Hindlimb muscle (tissue), 1 donor: ENCODE results near the gene CELA3A. TPM values are rescaled to one million over a fixed set of nuclear protein-coding genes. Genes with fewer than 3 reads are reported as not detected.
"Not testable (repeated sequence)": the region's sequence is repeated elsewhere in the genome, so short reads cannot be mapped to it uniquely, and the experiment has no call there.

Source experiments
- DNase-seq: peaks from one replicate; pipeline ENCODE4 v3.0.0-alpha.2; 2013
- polyA plus RNA-seq: library from polyadenylated mRNA; unstranded; fragments of 120-200 nt; gene quantifications from one replicate; pipeline ENCODE4 v1.2.1, GENCODE V29; 2013; ENCODE audit not compliant: insufficient read length

The CELA3A gene
- polyA plus RNA-seq, 1 donor: not detected

- not testable (repeated sequence) for DNase-seq
Measured at GRCh38 chr1:21982122-21982521, 19.3 kb upstream of the CELA3A start.

DNA sequence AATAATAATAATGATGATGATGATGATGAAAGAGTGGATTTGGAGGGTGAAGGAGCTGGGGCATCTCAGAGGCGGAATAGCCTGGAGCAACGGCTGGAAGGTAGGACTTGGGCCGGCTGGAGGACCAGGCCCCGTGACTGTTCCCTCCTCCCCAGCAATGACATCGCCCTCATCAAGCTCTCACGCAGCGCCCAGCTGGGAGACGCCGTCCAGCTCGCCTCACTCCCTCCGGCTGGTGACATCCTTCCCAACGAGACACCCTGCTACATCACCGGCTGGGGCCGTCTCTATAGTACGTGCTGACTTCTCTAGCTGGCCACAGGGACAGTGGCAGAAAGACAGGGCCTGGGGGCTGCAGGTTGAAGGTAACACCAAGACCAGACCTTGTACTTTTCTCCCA lies 17.9 kb upstream of the CELA3A start:
- DNase-seq: not testable (repeated sequence)

- DNase-seq: not testable (repeated sequence)
Measured at GRCh38 chr1:21985893-21986292, 15.6 kb upstream of the CELA3A start.

DNA sequence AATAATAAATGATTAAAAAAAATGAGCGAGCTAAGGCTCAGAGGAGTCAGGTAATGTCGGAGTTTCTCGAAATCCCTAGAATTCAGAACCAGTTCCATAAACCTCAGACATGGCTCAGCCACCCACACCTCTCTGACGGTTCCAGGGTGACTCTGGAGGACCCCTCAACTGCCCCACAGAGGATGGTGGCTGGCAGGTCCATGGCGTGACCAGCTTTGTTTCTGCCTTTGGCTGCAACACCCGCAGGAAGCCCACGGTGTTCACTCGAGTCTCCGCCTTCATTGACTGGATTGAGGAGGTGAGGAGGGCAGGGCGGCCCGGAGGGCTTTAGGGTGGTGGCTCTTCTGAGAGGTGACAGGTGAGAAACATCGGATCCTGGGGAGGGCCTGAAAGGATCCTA lies 15.1 kb upstream of the CELA3A start:
- DNase-seq: not testable (repeated sequence)

DNA sequence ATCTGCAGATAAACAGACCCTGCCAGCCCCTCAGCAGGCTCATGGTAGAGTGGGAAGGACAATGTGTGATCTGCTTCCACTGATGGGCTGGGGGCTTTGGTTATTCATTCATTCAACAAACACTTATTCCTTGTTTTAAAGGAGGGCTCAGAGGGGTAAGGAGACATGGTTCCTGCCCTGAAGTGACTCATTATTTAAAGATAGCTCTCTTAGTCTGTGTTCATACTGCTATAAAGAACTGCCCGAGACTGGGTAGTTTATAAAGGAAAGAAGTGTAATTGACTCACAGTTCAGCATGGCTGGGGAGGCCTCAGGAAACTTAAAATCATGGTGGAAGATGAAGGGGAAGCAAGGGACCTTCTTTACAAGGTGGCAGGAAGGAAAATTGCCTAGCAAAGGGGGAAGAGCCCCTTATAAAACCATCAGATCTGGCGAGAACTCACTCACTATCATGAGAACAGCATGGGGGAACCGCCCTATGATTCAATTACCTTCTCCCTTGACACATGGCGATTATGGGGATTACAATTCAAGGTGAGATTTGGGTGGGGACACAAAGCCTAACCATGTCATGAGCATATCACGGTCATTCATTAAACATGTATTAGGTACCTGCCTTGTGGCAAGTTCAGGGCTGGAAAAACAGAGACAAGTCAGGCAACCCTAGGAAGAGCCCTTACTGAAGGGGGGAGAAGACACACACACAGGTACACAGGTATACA lies 11.6 kb upstream of the CELA3A start:
- DNase-seq: not testable (repeated sequence)

DNA sequence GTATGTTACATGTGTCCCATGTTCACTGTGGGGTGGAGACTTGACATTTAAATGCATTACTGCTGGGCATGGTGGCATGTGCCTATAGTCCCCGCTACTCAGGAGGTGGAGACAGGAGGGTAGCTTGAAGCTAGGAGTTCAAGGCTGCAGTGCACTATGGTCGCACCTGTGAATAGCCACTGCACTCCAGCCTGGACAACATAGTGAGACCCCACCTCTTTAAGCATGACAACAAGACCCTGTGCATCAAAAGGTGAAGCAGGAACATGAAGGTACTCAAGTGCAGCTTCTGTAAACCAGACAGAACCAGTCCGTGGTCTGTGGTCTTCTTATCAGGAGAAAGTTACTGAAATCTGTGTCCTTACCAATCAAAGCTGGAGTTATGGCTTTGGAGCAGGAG lies 9.3 kb upstream of the CELA3A start:
- not testable (repeated sequence) for DNase-seq

- DNase-seq: not testable (repeated sequence)
Measured at GRCh38 chr1:21994716-21995115, 6.7 kb upstream of the CELA3A start.

- DNase-seq: not testable (repeated sequence)
Measured at GRCh38 chr1:21996663-21996970, 4.8 kb upstream of the CELA3A start.

- not testable (repeated sequence) for DNase-seq
Measured at GRCh38 chr1:21997891-21998623, 3.4 kb upstream of the CELA3A start.

- not testable (repeated sequence) for DNase-seq
Measured at GRCh38 chr1:21998624-21999294, 2.7 kb upstream of the CELA3A start.

- not testable (repeated sequence) for DNase-seq
Measured at GRCh38 chr1:21999645-22000044, 1.8 kb upstream of the CELA3A start.

- not testable (repeated sequence) for DNase-seq
Measured at GRCh38 chr1:22002461-22002860, 1.0 kb downstream of the CELA3A start.

DNA sequence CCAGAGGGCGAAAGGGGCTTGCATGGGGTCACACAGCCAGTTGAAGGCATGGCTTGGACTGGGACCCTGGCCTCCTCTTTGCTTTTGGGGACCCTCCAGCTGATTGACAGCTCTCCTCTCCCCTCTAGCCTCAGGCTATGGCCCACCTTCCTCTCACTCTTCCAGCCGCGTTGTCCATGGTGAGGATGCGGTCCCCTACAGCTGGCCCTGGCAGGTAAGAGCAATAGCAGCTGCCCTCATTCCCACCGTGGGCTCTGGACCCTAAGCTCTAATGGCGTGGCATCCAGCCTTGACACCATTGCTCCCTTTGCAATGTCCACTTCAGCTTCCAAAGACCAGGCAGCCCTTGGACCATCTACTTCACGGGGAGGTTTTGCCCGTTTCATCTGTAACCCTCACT lies 1.4 kb downstream of the CELA3A start:
- DNase-seq: not testable (repeated sequence)

DNA sequence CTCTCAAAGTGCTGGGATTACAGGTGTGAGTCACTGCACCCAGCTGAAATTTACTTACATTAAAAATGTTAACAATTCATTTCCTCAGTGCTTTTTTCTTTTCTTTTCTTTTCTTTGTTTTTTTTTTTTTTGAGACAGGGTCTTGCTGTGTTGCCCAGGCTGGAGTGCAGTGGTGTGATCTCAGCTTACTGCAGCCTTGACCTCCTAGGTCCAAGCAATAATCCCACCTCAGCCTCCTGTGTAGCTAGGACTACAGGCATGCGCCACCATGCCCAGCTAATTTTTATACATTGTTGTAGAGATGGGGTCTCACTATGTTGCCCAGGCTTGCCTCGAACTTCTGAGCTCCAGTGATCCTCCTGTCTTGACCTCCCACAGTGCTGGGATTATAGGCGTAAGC lies 2.5 kb downstream of the CELA3A start:
- not testable (repeated sequence) for DNase-seq

GRCh38 chr1:22005261-22006149 lies 4.0 kb downstream of the CELA3A start:
- DNase-seq: not testable (repeated sequence)

DNA sequence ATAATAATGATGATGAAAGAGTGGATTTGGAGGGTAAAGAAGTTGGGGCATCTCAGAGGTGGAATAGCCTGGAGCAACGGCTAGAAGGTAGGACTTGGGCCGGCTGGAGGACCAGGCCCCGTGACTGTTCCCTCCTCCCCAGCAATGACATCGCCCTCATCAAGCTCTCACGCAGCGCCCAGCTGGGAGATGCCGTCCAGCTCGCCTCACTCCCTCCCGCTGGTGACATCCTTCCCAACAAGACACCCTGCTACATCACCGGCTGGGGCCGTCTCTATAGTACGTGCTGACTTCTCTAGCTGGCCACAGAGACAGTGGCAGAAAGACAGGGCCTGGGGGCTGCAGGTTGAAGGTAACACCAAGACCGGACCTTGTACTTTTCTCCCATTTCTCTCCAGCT lies 5.3 kb downstream of the CELA3A start:
- not testable (repeated sequence) for DNase-seq

DNA sequence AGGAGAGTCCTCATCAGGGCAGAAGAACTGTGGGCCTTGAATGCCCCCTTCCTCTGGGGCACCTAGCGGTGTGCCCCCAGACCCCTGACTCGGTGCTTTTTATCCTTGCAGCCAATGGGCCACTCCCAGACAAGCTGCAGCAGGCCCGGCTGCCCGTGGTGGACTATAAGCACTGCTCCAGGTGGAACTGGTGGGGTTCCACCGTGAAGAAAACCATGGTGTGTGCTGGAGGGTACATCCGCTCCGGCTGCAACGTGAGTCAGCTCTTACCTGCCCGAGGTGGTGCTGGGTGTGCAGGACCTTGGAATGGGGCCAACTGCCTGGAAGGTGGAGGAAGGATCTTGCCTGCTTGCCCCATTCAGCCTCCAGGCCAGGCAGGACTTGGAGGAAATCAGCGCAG lies 5.8 kb downstream of the CELA3A start:
- DNase-seq: not testable (repeated sequence)

DNA sequence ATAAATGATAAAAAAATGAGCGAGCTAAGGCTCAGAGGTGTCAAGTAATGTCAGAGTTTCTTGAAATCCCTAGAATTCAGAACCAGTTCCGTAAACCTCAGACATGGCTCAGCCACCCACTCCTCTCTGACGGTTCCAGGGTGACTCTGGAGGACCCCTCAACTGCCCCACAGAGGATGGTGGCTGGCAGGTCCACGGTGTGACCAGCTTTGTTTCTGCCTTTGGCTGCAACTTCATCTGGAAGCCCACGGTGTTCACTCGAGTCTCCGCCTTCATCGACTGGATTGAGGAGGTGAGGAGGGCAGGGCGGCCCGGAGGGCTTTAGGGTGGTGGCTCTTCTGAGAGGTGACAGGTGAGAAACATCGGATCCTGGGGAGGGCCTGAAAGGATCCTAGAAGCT lies 8.1 kb downstream of the CELA3A start:
- not testable (repeated sequence) for DNase-seq

GRCh38 chr1:22012752-22013151 lies 11.3 kb downstream of the CELA3A start:
- not testable (repeated sequence) for DNase-seq

DNA sequence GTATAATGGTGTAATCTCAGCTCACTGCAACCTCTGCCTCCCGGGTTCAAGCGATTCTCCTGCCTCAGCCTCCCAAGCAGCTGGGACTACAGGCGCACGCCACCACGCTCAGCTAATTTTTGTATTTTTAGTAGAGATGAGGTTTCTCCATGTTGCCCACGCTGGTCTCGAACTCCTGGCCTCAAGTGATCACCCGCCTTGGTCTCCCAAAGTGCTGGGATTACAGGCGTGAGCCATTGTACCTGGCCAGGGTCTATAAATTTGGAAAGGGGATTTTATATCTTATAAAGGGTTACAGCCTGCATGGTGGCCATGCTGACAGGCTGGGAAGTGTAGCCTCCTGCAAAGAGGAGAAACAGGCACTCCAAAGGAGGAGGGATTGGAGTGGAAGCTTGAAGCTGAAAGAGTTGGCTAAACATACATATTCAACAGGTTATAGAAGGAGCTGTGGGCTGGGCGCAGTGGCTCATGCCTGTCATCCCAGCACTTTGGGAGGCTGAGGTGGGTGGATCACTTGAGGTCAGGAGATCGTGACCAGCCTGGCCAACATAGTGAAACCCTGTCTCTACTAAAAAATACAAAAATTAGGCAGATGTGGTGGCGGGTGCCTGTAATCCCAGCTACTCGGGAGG lies 13.2 kb downstream of the CELA3A start:
- DNase-seq: not testable (repeated sequence)

- no peak for DNase-seq
Measured at GRCh38 chr1:22018583-22019559, 17.4 kb downstream of the CELA3A start.
